ENCODE data around the gene GFOD2. TPM values are rescaled to one million over a fixed set of nuclear protein-coding genes. Genes with fewer than 3 reads are reported as not detected.

GFOD2 gene
- total and polyA plus RNA-seq, 2 donors (not counting 3 experiments of a cell fraction or from before 2014, with no cell fraction given), result 38.1 to 47.5 TPM

DNA sequence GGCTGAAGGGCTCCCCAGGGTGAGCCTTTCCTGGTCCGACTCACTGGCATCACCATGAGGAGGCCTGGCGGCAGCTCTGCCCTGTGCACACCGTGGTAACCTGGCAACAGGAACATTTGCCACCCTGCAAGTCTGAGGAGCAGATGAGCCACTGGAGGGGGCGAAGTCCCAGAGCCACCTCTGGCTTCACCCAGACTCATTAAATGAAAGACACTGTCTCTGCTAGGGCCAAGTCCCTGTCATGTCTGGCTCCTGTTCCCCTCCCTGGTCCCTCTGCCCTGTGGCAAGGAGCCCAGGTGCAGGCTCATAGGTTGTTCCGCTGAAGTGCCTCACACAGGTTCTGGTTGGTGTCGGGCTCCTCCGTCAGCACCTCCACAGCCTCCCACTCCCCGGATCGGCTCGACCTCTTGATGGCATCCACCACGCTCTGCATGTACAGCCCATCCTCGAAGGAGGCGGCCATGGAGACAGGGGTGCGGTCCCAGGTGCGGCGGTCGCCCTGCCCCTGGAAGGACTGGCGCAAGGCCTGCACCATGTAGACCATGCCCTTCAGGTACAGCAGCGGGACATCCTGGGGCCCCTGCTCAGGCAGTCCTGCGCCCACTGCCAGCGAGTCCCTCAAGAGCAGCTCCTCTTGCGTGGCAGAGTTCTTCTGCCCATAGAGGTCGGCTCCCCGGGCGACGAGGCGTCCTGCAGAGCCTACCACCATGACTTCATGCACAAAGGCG, 44.1 kb downstream of the GFOD2 start:
- dilution Hi-C loops (cut with MboI; ENCODE audit: extremely low pct_ligation_motif_present, low sequenced_read_pairs) (loop anchor here (25.0 kb wide), 1 partner anchor 237 kb away; no protein-coding TSS in a partner anchor), intact Hi-C loops (cut with micrococcal nuclease) (no loop called here)
- FAIRE-seq (no peak), DNase-seq (ENCODE audit: low read depth, low spot score) (no peak)
- ChIA-PET CTCF (interaction anchor here (2.5 to 12.7 kb wide), 4 partner anchors 132 to 252 kb away, joined by 8 to 163 read pairs (median 38); partner anchors contain the start of genes RANBP10 and TSNAXIP1), POLR2A (no interaction called here)
- no peak for TF ChIP-seq EZH2 (IDR thresholded peaks at IDR 0.05; ENCODE audit: borderline replicate concordance, low read depth, low read length, severe bottlenecking)
- TF ChIP-seq FOS (IDR thresholded peaks at IDR 0.05; ENCODE audit: borderline replicate concordance, insufficient read depth, low read length), result no peak
- no peak for TF ChIP-seq POLR2AphosphoS5 (IDR thresholded peaks at IDR 0.05; ENCODE audit: insufficient read depth, low read depth, low read length)
- peaks cover 0 to 10% of the 10 kb centered on the region in 2 experiments for H3K36me3 ChIP-seq (ENCODE audit: control insufficient read depth in 2 of 2, extremely low read depth in 1 of 2, insufficient read depth in 2 of 2, low read length in 2 of 2)
- H3K9me3 ChIP-seq (replicated peaks; ENCODE audit: control insufficient read depth, insufficient read depth, low read length), result no peaks in the 10 kb centered on the region
- H3K27me3 ChIP-seq (ENCODE audit: control insufficient read depth in 2 of 2, insufficient read depth in 2 of 2, low read length in 2 of 2), result no peaks in the 10 kb centered on the region
- peaks cover 26% of the 10 kb centered on the region for H3K4me1 ChIP-seq (ENCODE audit: control insufficient read depth, extremely low read depth, insufficient read depth, low read length)
- no peaks in the 10 kb centered on the region for H4K20me1 ChIP-seq (replicated peaks; ENCODE audit: control insufficient read depth, extremely low read depth, insufficient read depth, low read length)
- no peak overlapping the region for H3K27ac ChIP-seq (ENCODE audit: insufficient read depth, low read depth, low read length)
- H3K9me1 ChIP-seq (replicated peaks; ENCODE audit: control insufficient read depth, extremely low read depth, insufficient read depth, low read length), result no peaks in the 10 kb centered on the region
- TSS peak; percentile 6 for BruUV-seq (replicated peaks)
- no peak overlapping the region for H3K4me3 ChIP-seq (replicated peaks in 1 of 3; ENCODE audit: insufficient read depth in 1 of 3, low read depth in 1 of 3, low read length in 3 of 3)
- no peak overlapping the region for H3K9ac ChIP-seq (replicated peaks; ENCODE audit: extremely low read depth, insufficient read depth, low read length)
- no peak overlapping the region for H3K4me2 ChIP-seq (ENCODE audit: insufficient read depth, low read length)
- no peak overlapping the region for H2AFZ ChIP-seq (ENCODE audit: low read depth, low read length)
- H3K79me2 ChIP-seq (ENCODE audit: control insufficient read depth, insufficient read depth, low read length), result no peaks in the 10 kb centered on the region

DNA sequence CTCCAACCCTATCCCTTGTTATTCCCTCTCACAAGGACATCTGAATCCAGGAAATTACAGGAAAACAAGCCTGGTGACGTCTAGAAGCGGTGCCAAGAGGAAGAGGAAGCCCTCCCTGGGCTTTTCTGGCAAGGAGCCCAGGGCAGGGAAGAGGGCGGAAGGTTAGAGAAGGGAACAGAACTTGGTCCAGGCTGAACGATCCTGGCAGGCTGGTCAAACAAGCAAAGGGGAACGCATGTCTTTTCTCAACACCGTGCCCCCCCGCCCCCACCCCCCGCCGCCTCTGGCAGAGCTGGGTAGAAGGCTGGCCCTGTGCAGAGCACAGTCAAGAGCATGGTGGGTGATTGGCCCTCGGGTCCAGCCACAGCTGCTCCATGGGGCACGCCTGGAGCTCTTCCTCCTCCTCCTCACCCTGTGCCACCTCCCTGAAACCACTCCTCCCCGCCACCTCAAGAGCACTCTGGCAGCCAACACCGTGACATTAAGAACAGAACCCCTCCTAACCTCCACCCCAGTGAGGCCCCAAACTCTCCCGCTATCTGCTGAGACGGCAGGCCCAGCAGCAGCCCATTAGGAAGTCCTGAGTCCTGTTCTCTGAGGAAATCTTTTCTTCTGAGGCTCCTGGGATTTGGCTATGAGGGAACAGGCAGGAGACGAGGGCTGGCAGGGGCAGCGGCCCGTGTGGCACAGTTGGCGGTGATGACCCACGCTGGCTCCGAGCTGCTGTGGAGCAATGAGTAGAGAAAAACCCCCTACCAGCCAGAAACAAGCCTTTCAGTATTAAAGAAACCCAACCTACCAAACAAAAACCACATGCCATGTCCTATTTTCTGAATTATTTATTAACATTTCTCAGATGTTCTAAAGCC, 45.2 kb downstream of the GFOD2 start:
- H3K9ac ChIP-seq (replicated peaks; ENCODE audit: extremely low read depth, insufficient read depth, low read length), result peak overlapping the region; percentile 17
- H3K27ac ChIP-seq (ENCODE audit: insufficient read depth, low read depth, low read length), result peak overlapping the region; percentile 73
- no peaks in the 10 kb centered on the region for H3K79me2 ChIP-seq (ENCODE audit: control insufficient read depth, insufficient read depth, low read length)
- FAIRE-seq, result peak; percentile 100
- H2AFZ ChIP-seq (ENCODE audit: low read depth, low read length), result no peak overlapping the region
- peaks cover 26% of the 10 kb centered on the region for H3K4me1 ChIP-seq (ENCODE audit: control insufficient read depth, extremely low read depth, insufficient read depth, low read length)
- TF ChIP-seq, protein P1, sequence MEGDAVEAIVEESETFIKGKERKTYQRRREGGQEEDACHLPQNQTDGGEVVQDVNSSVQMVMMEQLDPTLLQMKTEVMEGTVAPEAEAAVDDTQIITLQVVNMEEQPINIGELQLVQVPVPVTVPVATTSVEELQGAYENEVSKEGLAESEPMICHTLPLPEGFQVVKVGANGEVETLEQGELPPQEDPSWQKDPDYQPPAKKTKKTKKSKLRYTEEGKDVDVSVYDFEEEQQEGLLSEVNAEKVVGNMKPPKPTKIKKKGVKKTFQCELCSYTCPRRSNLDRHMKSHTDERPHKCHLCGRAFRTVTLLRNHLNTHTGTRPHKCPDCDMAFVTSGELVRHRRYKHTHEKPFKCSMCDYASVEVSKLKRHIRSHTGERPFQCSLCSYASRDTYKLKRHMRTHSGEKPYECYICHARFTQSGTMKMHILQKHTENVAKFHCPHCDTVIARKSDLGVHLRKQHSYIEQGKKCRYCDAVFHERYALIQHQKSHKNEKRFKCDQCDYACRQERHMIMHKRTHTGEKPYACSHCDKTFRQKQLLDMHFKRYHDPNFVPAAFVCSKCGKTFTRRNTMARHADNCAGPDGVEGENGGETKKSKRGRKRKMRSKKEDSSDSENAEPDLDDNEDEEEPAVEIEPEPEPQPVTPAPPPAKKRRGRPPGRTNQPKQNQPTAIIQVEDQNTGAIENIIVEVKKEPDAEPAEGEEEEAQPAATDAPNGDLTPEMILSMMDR (IDR thresholded peaks at IDR 0.05; ENCODE audit: extremely low read depth in 1 of 2, insufficient read depth in 1 of 2, low read depth in 1 of 2, low read length in 2 of 2), result no peak
- peak; percentile 26 for TF ChIP-seq POLR2A (IDR thresholded peaks at IDR 0.05; ENCODE audit: low read depth, low read length)
- TF ChIP-seq MYC (IDR thresholded peaks at IDR 0.05; ENCODE audit: low read depth, low read length), result no peak
- no peak for TF ChIP-seq GATA2 (IDR thresholded peaks at IDR 0.05; ENCODE audit: insufficient read depth, insufficient read length, low read depth, low read length)
- peak; percentile 29 for TF ChIP-seq JUN (IDR thresholded peaks at IDR 0.05; ENCODE audit: borderline replicate concordance, insufficient read depth, insufficient read length, low read depth)
- TF ChIP-seq POLR2AphosphoS5 (IDR thresholded peaks at IDR 0.05; ENCODE audit: insufficient read depth, low read depth, low read length), result peak; percentile 62
- TF ChIP-seq, protein P2, sequence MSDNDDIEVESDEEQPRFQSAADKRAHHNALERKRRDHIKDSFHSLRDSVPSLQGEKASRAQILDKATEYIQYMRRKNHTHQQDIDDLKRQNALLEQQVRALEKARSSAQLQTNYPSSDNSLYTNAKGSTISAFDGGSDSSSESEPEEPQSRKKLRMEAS (IDR thresholded peaks at IDR 0.05; ENCODE audit: insufficient read depth, insufficient read length), result no peak
- no peak for TF ChIP-seq EZH2 (IDR thresholded peaks at IDR 0.05; ENCODE audit: borderline replicate concordance, low read depth, low read length, severe bottlenecking)
- TF ChIP-seq FOS (IDR thresholded peaks at IDR 0.05; ENCODE audit: borderline replicate concordance, insufficient read depth, low read length), result no peak
- H4K20me1 ChIP-seq (replicated peaks; ENCODE audit: control insufficient read depth, extremely low read depth, insufficient read depth, low read length), result no peaks in the 10 kb centered on the region
- BruUV-seq (replicated peaks), result no TSS peak
- ChIA-PET CTCF (interaction anchor here (1.0 to 12.7 kb wide), 27 partner anchors 9 to 367 kb away, joined by 3 to 163 read pairs (median 7); partner anchors contain the start of genes CTCF, EDC4, GFOD2 and NUTF2), POLR2A (interaction anchor here (1.2 kb wide), 1 partner anchor 132 kb away, joined by 4 read pairs; the partner anchor contains the start of genes RANBP10 and TSNAXIP1)
- peak overlapping the region; percentile 31 for H3K4me2 ChIP-seq (ENCODE audit: insufficient read depth, low read length)
- H3K4me3 ChIP-seq (replicated peaks in 1 of 3; ENCODE audit: insufficient read depth in 1 of 3, low read depth in 1 of 3, low read length in 3 of 3), result no peak overlapping the region
- H3K9me3 ChIP-seq (replicated peaks; ENCODE audit: control insufficient read depth, insufficient read depth, low read length), result no peaks in the 10 kb centered on the region
- DNase-seq (ENCODE audit: low read depth, low spot score), result peak; percentile 93
- H3K9me1 ChIP-seq (replicated peaks; ENCODE audit: control insufficient read depth, extremely low read depth, insufficient read depth, low read length), result no peaks in the 10 kb centered on the region
- peaks cover 0 to 10% of the 10 kb centered on the region in 2 experiments for H3K36me3 ChIP-seq (ENCODE audit: control insufficient read depth in 2 of 2, extremely low read depth in 1 of 2, insufficient read depth in 2 of 2, low read length in 2 of 2)
- no peaks in the 10 kb centered on the region for H3K27me3 ChIP-seq (ENCODE audit: control insufficient read depth in 2 of 2, insufficient read depth in 2 of 2, low read length in 2 of 2)
- dilution Hi-C loops (cut with MboI; ENCODE audit: extremely low pct_ligation_motif_present, low sequenced_read_pairs) (no loop called here), intact Hi-C loops (cut with micrococcal nuclease) (loop anchor here (1.0 to 2.0 kb wide), 5 partner anchors 45 to 199 kb away; partner anchors contain the start of genes CENPT, EDC4, GFOD2 and NUTF2)
